Calu3 (cell line): ENCODE results near the gene STXBP2. TPM values are rescaled to one million over a fixed set of nuclear protein-coding genes. Genes with fewer than 3 reads are reported as not detected.

Experiments used
- BruUV-seq: library from RNA; stranded (reverse); fragments of 400-500 nt; replicated peaks from 2 replicates; lab custom pipeline; 2021; lab: Mats Ljungman, UMichigan
- CTCF ChIA-PET: fragments of 300-600 bp; sonication (Branson Sonifier 250); formaldehyde crosslinking; loops from one replicate; lab custom pipeline; 2022; ENCODE audit warnings: antibody characterized with exemption; lab: Charles Lee
- DNase-seq: peaks from one replicate; pipeline ENCODE4 v3.0.0; 2022
- H3K27ac Mint-ChIP-seq: one replicate; pipeline ENCODE4 v1.8.0; 2022; ENCODE audit warnings: mixed read lengths; ENCODE audit not compliant: unreplicated experiment
- H3K27me3 Mint-ChIP-seq: one replicate; pipeline ENCODE4 v1.8.0; 2022; ENCODE audit warnings: mixed read lengths; ENCODE audit not compliant: unreplicated experiment
- H3K36me3 Mint-ChIP-seq: one replicate; pipeline ENCODE4 v1.8.0; 2022; ENCODE audit warnings: mild to moderate bottlenecking, moderate library complexity, mixed read lengths; ENCODE audit not compliant: insufficient read depth, unreplicated experiment
- H3K4me1 Mint-ChIP-seq: one replicate; pipeline ENCODE4 v1.8.0; 2022; ENCODE audit warnings: mild to moderate bottlenecking, low read depth, mixed read lengths; ENCODE audit not compliant: unreplicated experiment
- H3K4me3 Mint-ChIP-seq: one replicate; pipeline ENCODE4 v1.8.0; 2022; ENCODE audit warnings: mild to moderate bottlenecking, low read depth, moderate library complexity, mixed read lengths; ENCODE audit not compliant: unreplicated experiment
- H3K9me3 Mint-ChIP-seq: one replicate; pipeline ENCODE4 v1.8.0; 2022; ENCODE audit warnings: low read depth, mixed read lengths; ENCODE audit not compliant: unreplicated experiment
- CTCF ChIP-seq: fragments of 200-600 bp; IDR thresholded peaks from one replicate; pipeline ENCODE4 v1.8.0; 2022; ENCODE audit warnings: antibody characterized with exemption; ENCODE audit not compliant: unreplicated experiment
- intact Hi-C: fragments of 100-400 bp; cut with micrococcal nuclease; formaldehyde crosslinking; loops from one replicate; pipeline ENCODE4 v1.10.0; 2022; ENCODE audit not compliant: unreplicated experiment
- total RNA-seq: library from RNA; stranded (reverse); gene quantifications from 2 replicates; pipeline ENCODE4 v1.2.3, GENCODE V29; 2022

STXBP2 gene
- total RNA-seq, 1 experiment from 2014 or later = 132 TPM

GRCh38 chr19:7606289-7606688, 30.6 kb upstream of the STXBP2 start:
- H3K9me3 Mint-ChIP-seq = no peaks in the 10 kb centered on the region
- H3K27ac Mint-ChIP-seq = no peak overlapping the region
- CTCF ChIA-PET = interaction anchor here (0.6 kb wide), 1 partner anchor 252 kb away, joined by 3 read pairs; no protein-coding TSS in a partner anchor
- TF ChIP-seq CTCF = no peak
- intact Hi-C loops = no loop called here
- H3K4me1 Mint-ChIP-seq = no peaks in the 10 kb centered on the region
- no peak overlapping the region for H3K4me3 Mint-ChIP-seq
- no peak for DNase-seq
- H3K27me3 Mint-ChIP-seq = no peaks in the 10 kb centered on the region
- BruUV-seq = no TSS peak
- peaks cover 16% of the 10 kb centered on the region for H3K36me3 Mint-ChIP-seq

DNA sequence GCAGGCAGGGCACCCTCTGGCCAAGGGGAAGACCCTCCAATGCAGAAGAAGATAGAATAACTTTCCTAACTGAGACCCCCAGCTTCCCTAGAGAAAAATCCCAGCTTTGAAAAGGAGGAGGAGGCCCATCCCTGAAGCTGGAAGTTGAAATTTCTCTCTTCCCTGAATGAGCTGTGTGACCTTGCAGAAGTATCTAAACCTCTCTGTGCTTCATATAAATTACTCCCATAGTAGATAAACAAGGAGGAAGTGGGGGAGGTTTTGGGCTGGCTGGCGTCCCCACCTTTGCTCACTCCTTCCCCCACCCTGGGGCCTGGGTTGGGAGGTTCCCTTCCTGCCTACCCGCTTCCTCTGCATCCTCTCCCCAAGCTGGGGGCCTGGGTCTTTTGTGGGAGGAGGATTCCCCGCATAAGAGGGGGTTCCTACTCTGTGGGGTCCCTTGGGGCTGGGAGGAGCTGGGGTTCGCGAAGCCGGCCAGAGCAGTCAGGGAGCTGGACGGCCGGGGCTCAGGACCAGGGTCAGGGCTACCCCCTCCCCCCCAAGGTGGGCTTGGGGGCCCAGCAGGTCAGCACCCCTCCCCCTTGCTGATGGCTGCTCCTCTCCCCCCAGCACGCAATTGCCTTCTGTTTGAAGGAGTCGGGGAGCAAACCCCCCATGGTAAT, 29.6 kb upstream of the STXBP2 start:
- intact Hi-C loops = no loop called here
- no TSS peak for BruUV-seq

GRCh38 chr19:7607874-7608560, 28.9 kb upstream of the STXBP2 start:
- DNase-seq = no peak
- no peaks in the 10 kb centered on the region for H3K9me3 Mint-ChIP-seq
- no TSS peak for BruUV-seq
- intact Hi-C loops = no loop called here
- no peak for TF ChIP-seq CTCF
- CTCF ChIA-PET = interaction anchor here (0.6 kb wide), 1 partner anchor 22 kb away, joined by 7 read pairs; the partner anchor contains the start of genes PET100 and XAB2
- H3K27ac Mint-ChIP-seq = no peak overlapping the region
- peaks cover 24% of the 10 kb centered on the region for H3K36me3 Mint-ChIP-seq
- no peak overlapping the region for H3K4me3 Mint-ChIP-seq
- no peaks in the 10 kb centered on the region for H3K27me3 Mint-ChIP-seq
- H3K4me1 Mint-ChIP-seq = no peaks in the 10 kb centered on the region

More for the DNA sequence above, 29.6 kb upstream of the STXBP2 start:
- CTCF ChIA-PET = interaction anchor here (0.6 kb wide), 1 partner anchor 22 kb away, joined by 7 read pairs; the partner anchor contains the start of genes PET100 and XAB2
- Mint-ChIP-seq H3K27me3 (no peaks in the 10 kb centered on the region), H3K9me3 (no peaks in the 10 kb centered on the region), H3K27ac (no peak overlapping the region), H3K4me1 (no peaks in the 10 kb centered on the region), H3K36me3 (peaks cover 24% of the 10 kb centered on the region), H3K4me3 (no peak overlapping the region)
- no peak for TF ChIP-seq CTCF
- no peak for DNase-seq

DNA sequence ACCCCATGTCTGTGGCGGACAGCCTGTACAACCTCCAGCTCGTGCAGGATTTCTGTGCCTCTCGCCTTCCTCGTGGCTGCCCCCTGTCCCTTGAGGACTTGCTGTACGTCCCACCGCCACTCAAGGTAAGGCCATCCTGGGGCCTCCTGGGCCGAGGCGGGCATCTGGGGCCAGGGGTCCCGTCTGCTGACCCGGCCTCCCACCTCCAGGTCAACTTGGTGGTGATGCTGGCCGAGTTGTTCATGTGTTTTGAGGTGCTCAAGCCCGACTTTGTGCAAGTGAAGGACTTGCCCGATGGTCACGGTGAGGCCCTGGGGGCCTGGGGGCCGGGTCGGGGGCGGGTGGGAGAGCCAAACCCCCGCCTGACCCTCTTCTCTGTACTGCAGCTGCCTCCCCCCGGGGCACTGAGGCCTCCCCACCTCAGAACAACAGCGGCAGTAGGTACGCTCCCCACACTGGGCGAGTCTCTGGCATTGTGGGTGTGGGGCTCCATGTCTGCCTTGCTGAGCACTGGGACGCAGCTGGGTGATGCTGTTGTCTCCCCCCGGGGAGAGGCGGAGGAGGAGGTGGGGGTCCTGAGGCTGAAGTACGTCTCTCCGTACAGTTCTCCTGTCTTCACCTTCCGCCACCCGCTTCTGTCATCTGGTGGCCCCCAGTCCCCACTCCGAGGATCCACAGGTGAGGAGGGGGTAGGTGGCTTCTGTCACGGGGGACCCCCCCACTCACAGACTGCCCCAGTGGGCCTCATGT, 26.2 kb upstream of the STXBP2 start:
- H3K27me3 Mint-ChIP-seq = no peaks in the 10 kb centered on the region
- BruUV-seq = no TSS peak
- DNase-seq = no peak
- peaks cover 29% of the 10 kb centered on the region for H3K36me3 Mint-ChIP-seq
- CTCF ChIA-PET = interaction anchor here (0.7 kb wide), 1 partner anchor 43 kb away, joined by 5 read pairs; no protein-coding TSS in a partner anchor
- H3K9me3 Mint-ChIP-seq = no peaks in the 10 kb centered on the region
- no peak for TF ChIP-seq CTCF
- no peak overlapping the region for H3K4me3 Mint-ChIP-seq
- intact Hi-C loops = no loop called here
- no peaks in the 10 kb centered on the region for H3K4me1 Mint-ChIP-seq
- H3K27ac Mint-ChIP-seq = no peak overlapping the region
